ENCODE measurements around the gene PVRIG.
"Not testable (repeated sequence)": the region's sequence is repeated elsewhere in the genome, so short reads cannot be mapped to it uniquely, and the experiment has no call there.

The PVRIG gene

DNA sequence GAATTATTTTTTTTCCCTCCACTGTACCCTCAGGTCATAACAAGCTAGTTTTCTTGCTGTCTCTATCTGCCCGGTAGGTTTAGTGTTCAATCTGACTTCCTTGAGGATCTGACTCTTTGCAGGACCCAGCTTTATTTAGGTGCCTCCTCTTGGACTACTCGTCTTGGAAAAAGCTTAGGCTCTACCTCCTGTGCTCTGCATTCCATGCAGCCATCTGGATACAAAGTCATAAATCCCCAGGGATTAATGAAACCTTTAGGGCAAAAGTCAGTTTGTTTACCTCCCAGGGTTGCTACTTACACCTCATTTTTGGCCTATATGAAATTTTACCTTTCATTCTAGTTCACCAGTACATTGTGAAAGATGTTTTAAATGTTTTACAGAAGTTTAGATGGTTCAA, 34.0 kb upstream of the PVRIG start:
- no peak overlapping the region for H3K4me3 ChIP-seq (ENCODE audit: control insufficient read depth in 1 of 7, extremely low read depth in 1 of 7, insufficient read depth in 4 of 7, low read depth in 2 of 7, low read length in 6 of 7)
- WGBS (ENCODE audit: insufficient coverage), result 94% methylated on average over 2 of the region's 2 CpGs
- peaks cover 0 to 7% (median 3%) of the 10 kb centered on the region in 4 experiments for H3K4me1 ChIP-seq (ENCODE audit: control extremely low read depth in 1 of 4, control insufficient read depth in 4 of 4, insufficient read depth in 4 of 4, low read length in 3 of 4)
- ChIA-PET POLR2A (interaction anchor here (0.7 to 1.1 kb wide), 2 partner anchors 72 to 189 kb away, joined by 3 to 8 read pairs; no protein-coding TSS in a partner anchor), CTCF (interaction anchor here (0.6 to 1.6 kb wide), 6 partner anchors 9 to 49 kb away, joined by 3 to 6 read pairs (median 4); no protein-coding TSS in a partner anchor)
- no peaks in the 10 kb centered on the region for H3K36me3 ChIP-seq (ENCODE audit: control insufficient read depth in 4 of 4, insufficient read depth in 4 of 4, low read length in 3 of 4)
- peaks cover 0 to 3% (median 0%) of the 10 kb centered on the region in 5 experiments for H3K27me3 ChIP-seq (replicated peaks in 2 of 5; ENCODE audit: control insufficient read depth in 4 of 5, insufficient read depth in 5 of 5, low read length in 4 of 5)
- DNase-seq, result no peak
- H3K9me3 ChIP-seq (ENCODE audit: control extremely low read depth in 1 of 5, control insufficient read depth in 4 of 5, insufficient read depth in 2 of 5, low read depth in 1 of 5, low read length in 4 of 5), result no peaks in the 10 kb centered on the region
- H3K27ac ChIP-seq (ENCODE audit: insufficient read depth in 1 of 2, low read depth in 1 of 2, low read length in 2 of 2, poor library complexity in 1 of 2, severe bottlenecking in 2 of 2), result no peak overlapping the region

DNA sequence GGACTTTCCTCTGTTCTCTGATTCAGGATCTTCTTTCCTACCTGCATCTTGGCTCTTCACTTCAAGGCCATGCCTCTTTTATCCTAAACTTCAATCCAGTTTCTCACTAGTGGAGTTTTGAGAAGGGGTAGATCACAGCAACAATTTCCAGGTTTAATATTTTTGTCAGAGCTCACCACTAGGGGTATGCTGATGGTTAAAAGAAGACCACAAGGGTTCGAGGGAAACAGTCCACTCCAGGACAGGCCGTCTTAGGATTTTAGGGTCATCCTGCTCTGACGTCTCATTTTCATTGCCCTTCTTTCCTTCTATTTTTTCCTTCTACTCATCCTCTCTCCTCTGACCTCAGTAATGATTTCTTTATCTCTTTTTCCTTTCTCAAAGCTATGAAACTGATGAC, 30.7 kb upstream of the PVRIG start:
- POLR2A ChIA-PET, result no interaction called here
- CTCF ChIA-PET, result interaction anchor here (1.5 to 3.2 kb wide), 6 partner anchors 9 to 21 kb away, joined by 3 to 13 read pairs (median 6); partner anchors contain the start of genes GPC2 and STAG3

DNA sequence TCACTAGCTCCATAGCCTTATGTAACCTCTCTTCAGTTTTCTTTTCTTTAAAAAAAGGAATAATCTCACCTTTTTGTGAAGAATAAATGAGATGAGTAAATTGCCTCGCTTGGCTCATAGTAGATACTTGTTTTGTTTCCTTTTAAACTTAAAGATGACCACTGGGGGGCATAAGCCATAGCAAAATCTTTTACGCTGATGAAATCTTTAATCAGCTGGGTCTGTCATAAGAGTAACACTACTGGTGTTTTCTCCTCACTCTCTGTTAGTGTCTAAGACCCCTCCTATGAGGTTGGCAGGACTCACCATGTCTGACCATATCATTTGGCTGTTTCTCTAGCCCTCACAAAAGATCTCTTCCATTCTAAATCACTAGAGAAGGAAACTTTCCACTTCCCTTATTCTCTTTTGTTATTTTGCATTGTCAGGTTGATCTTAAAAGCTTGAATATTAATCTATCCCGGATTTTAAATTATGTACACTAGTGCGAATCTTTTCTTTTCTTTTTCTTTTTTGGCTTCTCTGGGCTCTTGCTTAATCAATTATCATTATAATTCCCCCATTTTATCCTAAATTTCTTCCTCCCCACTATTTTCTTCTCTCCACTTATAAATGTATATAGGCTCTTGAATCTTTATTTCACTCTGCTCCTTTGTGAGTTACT, 29.6 kb upstream of the PVRIG start:
- Histone ChIP-seq H3K9me3 (ENCODE audit: control extremely low read depth in 1 of 5, control insufficient read depth in 4 of 5, insufficient read depth in 2 of 5, low read depth in 1 of 5, low read length in 4 of 5) (no peaks in the 10 kb centered on the region), H3K4me1 (ENCODE audit: control extremely low read depth in 1 of 4, control insufficient read depth in 4 of 4, insufficient read depth in 4 of 4, low read length in 3 of 4) (peaks cover 0 to 14% (median 3%) of the 10 kb centered on the region in 4 experiments), H3K27ac (ENCODE audit: insufficient read depth in 1 of 2, low read depth in 1 of 2, low read length in 2 of 2, poor library complexity in 1 of 2, severe bottlenecking in 2 of 2) (no peak overlapping the region), H3K36me3 (ENCODE audit: control insufficient read depth in 4 of 4, insufficient read depth in 4 of 4, low read length in 3 of 4) (no peaks in the 10 kb centered on the region), H3K4me3 (ENCODE audit: control insufficient read depth in 1 of 7, extremely low read depth in 1 of 7, insufficient read depth in 4 of 7, low read depth in 2 of 7, low read length in 6 of 7) (peak overlapping the region in 1 of 7 experiments; percentile 16), H3K27me3 (replicated peaks in 2 of 5; ENCODE audit: control insufficient read depth in 4 of 5, insufficient read depth in 5 of 5, low read length in 4 of 5) (no peaks in the 10 kb centered on the region)
- peak; percentile 40 to 57 (median 51) for DNase-seq
- WGBS (ENCODE audit: insufficient coverage), result 53% methylated on average over 3 of the region's 4 CpGs
- POLR2A ChIA-PET, result no interaction called here
- CTCF ChIA-PET, result interaction anchor here (0.6 to 3.2 kb wide), 15 partner anchors 10 to 159 kb away, joined by 3 to 13 read pairs (median 5); partner anchors contain the start of genes GPC2 and STAG3

More for the DNA sequence above, 30.7 kb upstream of the PVRIG start:
- no peak overlapping the region for H3K4me3 ChIP-seq (ENCODE audit: control insufficient read depth in 1 of 7, extremely low read depth in 1 of 7, insufficient read depth in 4 of 7, low read depth in 2 of 7, low read length in 6 of 7)
- H3K36me3 ChIP-seq (ENCODE audit: control insufficient read depth in 4 of 4, insufficient read depth in 4 of 4, low read length in 3 of 4), result no peaks in the 10 kb centered on the region
- no peaks in the 10 kb centered on the region for H3K27me3 ChIP-seq (replicated peaks in 2 of 5; ENCODE audit: control insufficient read depth in 4 of 5, insufficient read depth in 5 of 5, low read length in 4 of 5)
- WGBS (ENCODE audit: insufficient coverage), result 90% methylated on average over 3 of the region's 3 CpGs
- peak in 1 of 3 donors; percentile 11 for DNase-seq
- H3K4me1 ChIP-seq (ENCODE audit: control extremely low read depth in 1 of 4, control insufficient read depth in 4 of 4, insufficient read depth in 4 of 4, low read length in 3 of 4), result peaks cover 0 to 14% (median 3%) of the 10 kb centered on the region in 4 experiments
- H3K9me3 ChIP-seq (ENCODE audit: control extremely low read depth in 1 of 5, control insufficient read depth in 4 of 5, insufficient read depth in 2 of 5, low read depth in 1 of 5, low read length in 4 of 5), result no peaks in the 10 kb centered on the region
- no peak overlapping the region for H3K27ac ChIP-seq (ENCODE audit: insufficient read depth in 1 of 2, low read depth in 1 of 2, low read length in 2 of 2, poor library complexity in 1 of 2, severe bottlenecking in 2 of 2)

DNA sequence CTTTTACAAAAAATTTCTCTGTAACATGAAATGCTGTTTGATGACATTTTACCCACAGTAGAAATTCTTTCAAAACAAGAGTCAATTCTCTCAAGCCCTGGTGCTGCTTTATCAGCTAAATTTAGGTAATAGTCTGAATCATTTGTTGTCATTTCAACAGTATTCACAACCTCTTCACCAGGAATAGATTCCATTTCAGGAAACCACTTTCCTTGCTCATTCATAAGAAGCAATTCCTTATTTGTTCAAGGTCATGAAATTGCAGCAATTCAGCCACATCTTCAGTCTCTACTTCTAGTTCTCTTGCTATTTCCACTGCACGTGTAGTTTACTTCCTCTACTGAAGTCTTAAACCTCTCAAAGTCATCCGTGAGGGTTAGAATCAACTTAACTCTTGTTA, 28.0 kb upstream of the PVRIG start:
- H3K4me1 ChIP-seq (ENCODE audit: control extremely low read depth in 1 of 4, control insufficient read depth in 4 of 4, insufficient read depth in 4 of 4, low read length in 3 of 4), result peaks cover 0 to 14% (median 3%) of the 10 kb centered on the region in 4 experiments
- no peak overlapping the region for H3K27ac ChIP-seq (ENCODE audit: insufficient read depth in 1 of 2, low read depth in 1 of 2, low read length in 2 of 2, poor library complexity in 1 of 2, severe bottlenecking in 2 of 2)
- no peaks in the 10 kb centered on the region for H3K36me3 ChIP-seq (ENCODE audit: control insufficient read depth in 4 of 4, insufficient read depth in 4 of 4, low read length in 3 of 4)
- 0% methylated on average over 1 of the region's 2 CpGs for WGBS (ENCODE audit: insufficient coverage)
- H3K9me3 ChIP-seq (ENCODE audit: control extremely low read depth in 1 of 5, control insufficient read depth in 4 of 5, insufficient read depth in 2 of 5, low read depth in 1 of 5, low read length in 4 of 5), result no peaks in the 10 kb centered on the region
- DNase-seq, result no peak
- CTCF ChIA-PET, result no interaction called here
- POLR2A ChIA-PET, result no interaction called here
- H3K27me3 ChIP-seq (replicated peaks in 2 of 5; ENCODE audit: control insufficient read depth in 4 of 5, insufficient read depth in 5 of 5, low read length in 4 of 5), result no peaks in the 10 kb centered on the region
- H3K4me3 ChIP-seq (ENCODE audit: control insufficient read depth in 1 of 7, extremely low read depth in 1 of 7, insufficient read depth in 4 of 7, low read depth in 2 of 7, low read length in 6 of 7), result no peak overlapping the region

DNA sequence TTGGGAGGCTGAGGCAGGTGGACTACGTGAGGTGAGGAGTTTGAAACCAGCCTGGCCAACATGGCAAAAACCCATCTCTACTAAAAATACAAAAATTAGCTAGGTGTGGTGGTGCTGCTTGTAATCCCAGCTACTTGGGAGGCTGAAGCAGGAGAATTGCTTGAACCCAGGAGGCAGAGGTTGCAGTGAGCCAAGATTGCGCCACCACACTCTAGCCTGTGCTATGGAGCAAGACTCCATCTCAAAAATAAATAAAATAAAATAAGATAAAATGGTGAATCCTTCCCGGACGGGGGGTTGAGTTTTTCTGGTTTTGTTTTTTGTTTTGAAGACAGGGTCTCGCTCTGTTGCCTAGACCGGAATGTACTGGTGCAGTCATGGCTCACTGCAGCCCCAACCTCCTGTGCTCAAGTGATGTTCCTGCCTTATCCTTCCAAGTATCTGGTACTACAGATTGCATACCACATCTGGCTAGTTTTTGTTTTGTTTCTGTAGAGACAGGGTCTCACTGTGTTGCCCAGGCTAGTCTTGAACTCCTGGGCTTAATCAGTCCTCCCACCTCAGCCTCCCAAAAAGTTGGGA, 27.4 kb upstream of the PVRIG start:
- H3K27me3 ChIP-seq (replicated peaks in 2 of 5; ENCODE audit: control insufficient read depth in 4 of 5, insufficient read depth in 5 of 5, low read length in 4 of 5); H3K9me3 ChIP-seq (ENCODE audit: control extremely low read depth in 1 of 5, control insufficient read depth in 4 of 5, insufficient read depth in 2 of 5, low read depth in 1 of 5, low read length in 4 of 5); H3K36me3 ChIP-seq (ENCODE audit: control insufficient read depth in 4 of 4, insufficient read depth in 4 of 4, low read length in 3 of 4); POLR2A ChIA-PET; H3K27ac ChIP-seq (ENCODE audit: insufficient read depth in 1 of 2, low read depth in 1 of 2, low read length in 2 of 2, poor library complexity in 1 of 2, severe bottlenecking in 2 of 2); H3K4me3 ChIP-seq (ENCODE audit: control insufficient read depth in 1 of 7, extremely low read depth in 1 of 7, insufficient read depth in 4 of 7, low read depth in 2 of 7, low read length in 6 of 7): not testable (repeated sequence)
- WGBS (ENCODE audit: insufficient coverage), result no CpG with 5 or more reads among the region's 6 CpGs
- DNase-seq, result peak in 1 of 3 donors; percentile 21
- CTCF ChIA-PET, result interaction anchor here (1.0 to 1.4 kb wide), 3 partner anchors 14 to 26 kb away, joined by 3 read pairs; no protein-coding TSS in a partner anchor
- H3K4me1 ChIP-seq (ENCODE audit: control extremely low read depth in 1 of 4, control insufficient read depth in 4 of 4, insufficient read depth in 4 of 4, low read length in 3 of 4), result peaks cover 0 to 14% (median 3%) of the 10 kb centered on the region in 4 experiments

DNA sequence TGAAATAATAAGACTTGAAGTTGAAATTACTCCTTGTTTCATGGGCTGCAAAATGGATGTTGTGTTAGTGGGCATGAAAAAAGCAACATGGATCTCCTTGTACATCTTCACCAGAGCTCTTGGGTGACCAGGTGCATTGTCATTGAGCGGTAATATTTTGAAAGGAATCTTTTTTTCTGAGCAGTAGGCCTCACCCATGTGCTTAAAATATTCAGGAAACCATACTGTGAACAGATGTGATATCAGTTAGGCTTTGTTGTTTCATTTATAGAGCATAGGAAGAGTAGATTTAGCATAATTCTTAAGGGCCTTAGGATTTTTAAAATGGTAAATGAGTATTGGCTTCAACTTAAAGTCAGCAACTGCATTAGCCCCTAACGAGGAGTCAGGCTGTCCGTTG, 26.8 kb upstream of the PVRIG start:
- Histone ChIP-seq H3K4me3 (ENCODE audit: control insufficient read depth in 1 of 7, extremely low read depth in 1 of 7, insufficient read depth in 4 of 7, low read depth in 2 of 7, low read length in 6 of 7) (no peak overlapping the region), H3K9me3 (ENCODE audit: control extremely low read depth in 1 of 5, control insufficient read depth in 4 of 5, insufficient read depth in 2 of 5, low read depth in 1 of 5, low read length in 4 of 5) (no peaks in the 10 kb centered on the region), H3K36me3 (ENCODE audit: control insufficient read depth in 4 of 4, insufficient read depth in 4 of 4, low read length in 3 of 4) (no peaks in the 10 kb centered on the region), H3K27ac (ENCODE audit: insufficient read depth in 1 of 2, low read depth in 1 of 2, low read length in 2 of 2, poor library complexity in 1 of 2, severe bottlenecking in 2 of 2) (no peak overlapping the region), H3K27me3 (replicated peaks in 2 of 5; ENCODE audit: control insufficient read depth in 4 of 5, insufficient read depth in 5 of 5, low read length in 4 of 5) (no peaks in the 10 kb centered on the region), H3K4me1 (ENCODE audit: control extremely low read depth in 1 of 4, control insufficient read depth in 4 of 4, insufficient read depth in 4 of 4, low read length in 3 of 4) (peaks cover 0 to 14% (median 3%) of the 10 kb centered on the region in 4 experiments)
- DNase-seq, result no peak
- POLR2A ChIA-PET, result no interaction called here
- whole genome bisulfite sequencing (ENCODE audit: insufficient coverage), result 100% methylated on average over 2 of the region's 3 CpGs
- CTCF ChIA-PET, result interaction anchor here (0.8 to 2.8 kb wide), 5 partner anchors 14 to 60 kb away, joined by 3 to 16 read pairs (median 3); no protein-coding TSS in a partner anchor

DNA sequence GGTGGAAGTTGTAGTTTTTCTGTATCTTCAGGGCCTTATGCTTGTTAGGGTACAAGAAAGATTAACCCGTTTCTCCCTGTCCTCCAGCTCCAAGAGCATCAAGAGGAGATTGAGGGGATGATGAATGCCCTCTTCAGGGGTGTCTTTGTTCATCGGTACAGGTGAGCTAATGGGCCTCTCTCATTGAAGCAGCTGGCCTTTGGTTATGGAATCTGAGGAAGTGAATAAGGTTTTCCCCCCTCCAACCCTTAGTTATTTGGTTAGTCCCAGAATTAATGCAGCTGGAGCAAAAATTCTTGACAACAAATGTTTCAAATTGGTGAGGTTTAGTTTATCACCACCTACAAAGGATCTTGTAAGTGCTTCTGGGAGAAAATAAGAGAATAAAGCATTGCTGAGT, 24.5 kb upstream of the PVRIG start:
- no CpG with 5 or more reads among the region's 2 CpGs for WGBS (ENCODE audit: insufficient coverage)
- Histone ChIP-seq H3K27me3 (replicated peaks in 2 of 5; ENCODE audit: control insufficient read depth in 4 of 5, insufficient read depth in 5 of 5, low read length in 4 of 5) (no peaks in the 10 kb centered on the region), H3K9me3 (ENCODE audit: control extremely low read depth in 1 of 5, control insufficient read depth in 4 of 5, insufficient read depth in 2 of 5, low read depth in 1 of 5, low read length in 4 of 5) (no peaks in the 10 kb centered on the region), H3K4me1 (ENCODE audit: control extremely low read depth in 1 of 4, control insufficient read depth in 4 of 4, insufficient read depth in 4 of 4, low read length in 3 of 4) (peaks cover 0 to 13% (median under 1%) of the 10 kb centered on the region in 4 experiments), H3K4me3 (ENCODE audit: control insufficient read depth in 1 of 7, extremely low read depth in 1 of 7, insufficient read depth in 4 of 7, low read depth in 2 of 7, low read length in 6 of 7) (no peak overlapping the region), H3K36me3 (ENCODE audit: control insufficient read depth in 4 of 4, insufficient read depth in 4 of 4, low read length in 3 of 4) (no peaks in the 10 kb centered on the region), H3K27ac (ENCODE audit: insufficient read depth in 1 of 2, low read depth in 1 of 2, low read length in 2 of 2, poor library complexity in 1 of 2, severe bottlenecking in 2 of 2) (no peak overlapping the region)
- ChIA-PET POLR2A (no interaction called here), CTCF (interaction anchor here (0.8 to 2.8 kb wide), 5 partner anchors 14 to 152 kb away, joined by 3 to 16 read pairs (median 5); no protein-coding TSS in a partner anchor)
- DNase-seq, result no peak
